ENCODE data around the gene ZSCAN2.

- TF ChIP-seq POLR2A (IDR thresholded peaks at IDR 0.05; ENCODE audit: low read depth, low read length): no peak
- TF ChIP-seq POLR2AphosphoS5 (IDR thresholded peaks at IDR 0.05; ENCODE audit: low read depth, low read length): no peak
Observed at GRCh38 chr15:84633311-84634227, 32.8 kb downstream of the ZSCAN2 start.
